COLO668 (cell line): Measurements from ENCODE around the gene RBFOX2.
"Not testable (repeated sequence)": the region's sequence is repeated elsewhere in the genome, so short reads cannot be mapped to it uniquely, and the experiment has no call there.

Experiments used
- DNase-seq: peaks from one replicate; lab custom pipeline; 2025; ENCODE audit not compliant: unreplicated experiment; lab: John Stamatoyannopoulos, UW

Gene RBFOX2

GRCh38 chr22:36009085-36009484 is 19.5 kb downstream of the RBFOX2 start:
- DNase-seq = peak; percentile 24

- DNase-seq = no peak
These were observed 20.1 kb downstream of the RBFOX2 start for GRCh38 chr22:36008565-36008964.

- no peak for DNase-seq
These were observed 20.5 kb downstream of the RBFOX2 start for GRCh38 chr22:36008131-36008530.

GRCh38 chr22:36003972-36004674 is 24.5 kb downstream of the RBFOX2 start:
- no peak for DNase-seq

GRCh38 chr22:36002718-36003260 is 25.8 kb downstream of the RBFOX2 start:
- DNase-seq = no peak

GRCh38 chr22:36002084-36002483 is 26.5 kb downstream of the RBFOX2 start:
- DNase-seq = no peak

- no peak for DNase-seq
These were observed 29.9 kb downstream of the RBFOX2 start for GRCh38 chr22:35998748-35999147.

- DNase-seq = no peak
These were observed 31.2 kb downstream of the RBFOX2 start for GRCh38 chr22:35997438-35997837.

GRCh38 chr22:35996596-35996995 is 32.0 kb downstream of the RBFOX2 start:
- DNase-seq = no peak

- DNase-seq = no peak
These were observed 32.9 kb downstream of the RBFOX2 start for GRCh38 chr22:35995772-35996171.

GRCh38 chr22:35995348-35995747 is 33.3 kb downstream of the RBFOX2 start:
- no peak for DNase-seq

- DNase-seq = not testable (repeated sequence)
These were observed 34.9 kb downstream of the RBFOX2 start for GRCh38 chr22:35993727-35994126.

GRCh38 chr22:35993048-35993714 is 35.4 kb downstream of the RBFOX2 start:
- DNase-seq = no peak

- DNase-seq = no peak
These were observed 37.5 kb downstream of the RBFOX2 start for GRCh38 chr22:35991168-35991567.

- DNase-seq = no peak
These were observed 40.6 kb downstream of the RBFOX2 start for GRCh38 chr22:35988030-35988429.

- no peak for DNase-seq
These were observed 41.1 kb downstream of the RBFOX2 start for GRCh38 chr22:35987487-35987886.

GRCh38 chr22:35986088-35986487 is 42.5 kb downstream of the RBFOX2 start:
- DNase-seq = no peak

- no peak for DNase-seq
These were observed 43.3 kb downstream of the RBFOX2 start for GRCh38 chr22:35985371-35985770.

GRCh38 chr22:35984183-35985175 is 44.1 kb downstream of the RBFOX2 start:
- DNase-seq = no peak

GRCh38 chr22:35981900-35982299 is 46.7 kb downstream of the RBFOX2 start:
- DNase-seq = no peak

GRCh38 chr22:35978889-35979288 is 49.7 kb downstream of the RBFOX2 start:
- DNase-seq = no peak
